SU-DHL-6 (cell line): ENCODE results near the gene MGAT5B.

Source experiments
- H2AFZ ChIP-seq: fragments of 200-600 bp; sonication (generic); 2 replicates; pipeline ENCODE4 v1.6.1; 2014; ENCODE audit warnings: low read depth, mild to moderate bottlenecking, moderate library complexity, mixed read lengths, antibody characterized with exemption, low read length; ENCODE audit not compliant: severe bottlenecking
- H3F3A ChIP-seq: fragments of 200-600 bp; shearing (Covaris generic); 2 replicates; pipeline ENCODE4 v1.6.0; 2016; ENCODE audit warnings: antibody characterized with exemption, mild to moderate bottlenecking; ENCODE audit not compliant: insufficient read depth
- H3K27ac ChIP-seq: fragments of 200-600 bp; sonication (generic); 2 replicates; pipeline ENCODE4 v1.5.1; 2016; ENCODE audit warnings: low read depth, mild to moderate bottlenecking, low read length, moderate library complexity, mixed read lengths
- H3K27me3 ChIP-seq: fragments of 200-600 bp; sonication (generic), shearing (Covaris generic); 2 replicates; pipeline ENCODE4 v1.6.0; 2014; ENCODE audit warnings: mild to moderate bottlenecking, low read length
- H3K36me3 ChIP-seq: fragments of 200-600 bp; sonication (generic); 2 replicates; pipeline ENCODE4 v1.6.1; 2014; ENCODE audit warnings: mild to moderate bottlenecking, low read length, mixed read lengths
- H3K4me2 ChIP-seq: fragments of 300-600, 200-600 bp; shearing (Covaris generic), sonication (generic); 2 replicates; pipeline ENCODE4 v1.6.0; 2014; ENCODE audit warnings: low read length, low read depth, mild to moderate bottlenecking; ENCODE audit not compliant: poor library complexity, severe bottlenecking
- H3K4me3 ChIP-seq: fragments of 200-600 bp; sonication (generic); 2 replicates; pipeline ENCODE4 v1.5.1; 2014; ENCODE audit warnings: antibody characterized with exemption, low read length, mild to moderate bottlenecking, mixed read lengths; ENCODE audit not compliant: insufficient read depth, poor library complexity, severe bottlenecking
- H3K79me2 ChIP-seq: fragments of 200-600 bp; sonication (generic); 2 replicates; pipeline ENCODE4 v1.6.1; 2014; ENCODE audit warnings: mild to moderate bottlenecking, low read length, moderate library complexity; ENCODE audit not compliant: insufficient read depth
- H3K9ac ChIP-seq: fragments of 200-600 bp; sonication (generic); 2 replicates; pipeline ENCODE4 v1.7.0; 2014; ENCODE audit warnings: mild to moderate bottlenecking, low read length
- H3K9me2 ChIP-seq: fragments of 200-600 bp; sonication (generic); replicated peaks from 2 replicates; pipeline ENCODE4 v1.6.1; 2014; ENCODE audit warnings: low read length; ENCODE audit not compliant: insufficient read depth
- H3K9me3 ChIP-seq: fragments of 200-600 bp; sonication (generic); 2 replicates; pipeline ENCODE4 v1.6.1; 2014; ENCODE audit warnings: low read length, mixed read lengths; ENCODE audit not compliant: insufficient read depth
- H4K20me1 ChIP-seq: fragments of 200-600 bp; sonication (generic); 2 replicates; pipeline ENCODE4 v1.6.1; 2014; ENCODE audit warnings: low read depth, mild to moderate bottlenecking, antibody characterized with exemption, low read length, moderate library complexity, mixed read lengths
- EZH2phosphoT487 ChIP-seq: fragments of 200-600 bp; sonication (generic), shearing (Covaris generic); conservative IDR thresholded peaks from 2 replicates; pipeline ENCODE4 v1.6.1; 2018; ENCODE audit warnings: mild to moderate bottlenecking, antibody characterized with exemption, low read length, moderate library complexity, mixed read lengths
- TF ChIP-seq, protein P1 (sequence below): fragments of 200-600 bp; sonication (generic); IDR thresholded peaks from one replicate; pipeline ENCODE4 v1.5.1; 2017; ENCODE audit warnings: antibody characterized with exemption, mild to moderate bottlenecking, low read length, moderate library complexity; ENCODE audit not compliant: insufficient read depth, poor library complexity, severe bottlenecking

MGAT5B gene

DNA sequence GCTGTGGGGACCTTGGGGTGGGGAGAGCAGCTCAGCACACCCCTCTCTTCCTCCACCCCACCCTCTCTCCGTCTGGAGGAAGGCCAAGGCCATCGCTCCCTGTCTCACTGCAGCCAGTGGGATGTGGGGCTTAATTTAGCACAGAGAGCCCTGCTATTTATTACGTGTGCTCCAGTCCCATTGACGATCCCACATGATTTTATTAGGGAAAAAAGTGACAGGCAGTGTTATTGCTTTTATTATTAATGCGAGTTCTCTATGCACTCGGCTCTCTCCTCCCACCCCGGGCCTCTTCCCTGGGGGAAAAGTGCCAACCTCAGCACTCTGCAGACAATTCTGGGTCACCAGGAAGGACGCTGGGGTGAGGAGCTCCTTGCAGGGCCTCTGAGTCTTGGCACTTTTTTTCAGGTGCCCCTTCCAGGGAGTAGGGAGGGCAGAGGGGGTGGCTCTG is 57.3 kb downstream of the MGAT5B start:
- H3K9me3 ChIP-seq, result no peaks in the 10 kb centered on the region
- no peaks in the 10 kb centered on the region for H3K36me3 ChIP-seq
- no peak overlapping the region for H3K4me2 ChIP-seq
- no peak overlapping the region for H3K27ac ChIP-seq
- H3K27me3 ChIP-seq, result no peaks in the 10 kb centered on the region
- H3K9me2 ChIP-seq, result no peaks in the 10 kb centered on the region
- no peak overlapping the region for H3K9ac ChIP-seq
- no peaks in the 10 kb centered on the region for H3K79me2 ChIP-seq
- H3F3A ChIP-seq, result no peaks in the 10 kb centered on the region
- TF ChIP-seq EZH2phosphoT487, result no peak
- TF ChIP-seq, protein P1, sequence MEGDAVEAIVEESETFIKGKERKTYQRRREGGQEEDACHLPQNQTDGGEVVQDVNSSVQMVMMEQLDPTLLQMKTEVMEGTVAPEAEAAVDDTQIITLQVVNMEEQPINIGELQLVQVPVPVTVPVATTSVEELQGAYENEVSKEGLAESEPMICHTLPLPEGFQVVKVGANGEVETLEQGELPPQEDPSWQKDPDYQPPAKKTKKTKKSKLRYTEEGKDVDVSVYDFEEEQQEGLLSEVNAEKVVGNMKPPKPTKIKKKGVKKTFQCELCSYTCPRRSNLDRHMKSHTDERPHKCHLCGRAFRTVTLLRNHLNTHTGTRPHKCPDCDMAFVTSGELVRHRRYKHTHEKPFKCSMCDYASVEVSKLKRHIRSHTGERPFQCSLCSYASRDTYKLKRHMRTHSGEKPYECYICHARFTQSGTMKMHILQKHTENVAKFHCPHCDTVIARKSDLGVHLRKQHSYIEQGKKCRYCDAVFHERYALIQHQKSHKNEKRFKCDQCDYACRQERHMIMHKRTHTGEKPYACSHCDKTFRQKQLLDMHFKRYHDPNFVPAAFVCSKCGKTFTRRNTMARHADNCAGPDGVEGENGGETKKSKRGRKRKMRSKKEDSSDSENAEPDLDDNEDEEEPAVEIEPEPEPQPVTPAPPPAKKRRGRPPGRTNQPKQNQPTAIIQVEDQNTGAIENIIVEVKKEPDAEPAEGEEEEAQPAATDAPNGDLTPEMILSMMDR, result no peak
- H4K20me1 ChIP-seq, result no peaks in the 10 kb centered on the region
- H2AFZ ChIP-seq, result no peak overlapping the region
- H3K4me3 ChIP-seq, result no peak overlapping the region

DNA sequence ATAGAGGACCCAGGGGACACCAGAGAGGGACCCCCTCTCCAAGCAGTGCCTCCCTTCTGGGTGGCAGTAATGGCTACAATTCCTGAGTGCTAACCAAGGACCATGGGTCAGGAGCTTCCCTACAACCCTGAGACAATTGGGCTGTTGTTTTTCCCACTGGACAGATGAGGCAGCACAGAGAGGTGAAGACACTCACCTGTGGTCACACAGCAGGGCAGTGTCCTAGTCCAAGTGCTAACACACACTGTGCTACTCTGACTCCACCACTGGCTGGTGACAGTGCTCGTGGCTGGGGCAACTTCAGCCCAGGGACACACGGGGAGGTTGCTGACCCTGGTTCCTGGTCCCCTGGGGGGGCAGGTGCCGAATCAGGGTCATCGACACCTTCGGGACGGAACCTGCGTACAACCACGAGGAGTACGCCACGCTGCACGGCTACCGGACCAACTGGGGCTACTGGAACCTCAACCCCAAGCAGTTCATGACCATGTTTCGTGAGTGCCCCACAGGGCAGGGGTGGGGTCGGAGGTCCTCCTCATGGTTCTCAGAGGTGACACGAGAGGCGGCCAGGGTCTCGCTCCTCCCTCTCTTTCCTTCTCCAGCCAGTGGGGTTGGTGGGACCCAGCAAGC is 58.1 kb downstream of the MGAT5B start:
- Histone ChIP-seq H3K9me2 (no peaks in the 10 kb centered on the region), H3K4me2 (no peak overlapping the region), H3K27me3 (no peaks in the 10 kb centered on the region), H3K79me2 (no peaks in the 10 kb centered on the region), H3K4me3 (no peak overlapping the region), H2AFZ (no peak overlapping the region), H3K36me3 (no peaks in the 10 kb centered on the region), H4K20me1 (no peaks in the 10 kb centered on the region), H3K27ac (no peak overlapping the region), H3K9ac (no peak overlapping the region), H3F3A (no peaks in the 10 kb centered on the region), H3K9me3 (no peaks in the 10 kb centered on the region)
- TF ChIP-seq EZH2phosphoT487, result no peak
- TF ChIP-seq, protein P1, result no peak

DNA sequence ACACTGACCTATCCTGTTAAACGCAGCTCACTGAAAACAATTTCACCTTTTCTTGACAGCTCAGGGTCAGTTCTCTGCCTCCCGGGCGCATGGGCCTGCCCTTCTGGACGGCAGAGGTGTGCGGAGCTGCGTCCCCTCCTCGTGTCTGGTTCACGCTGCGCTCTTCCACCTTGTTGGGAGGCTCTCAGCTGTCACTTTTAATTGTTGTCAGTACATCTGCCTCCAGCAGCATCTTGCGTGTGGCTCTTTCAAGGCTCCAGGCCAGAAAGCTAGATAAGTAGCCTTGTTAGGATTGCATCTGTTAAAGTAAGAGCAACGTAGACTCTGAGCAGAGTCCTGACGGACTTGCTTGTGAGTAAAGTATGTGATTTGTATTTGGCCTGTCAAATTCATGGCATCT is 59.4 kb downstream of the MGAT5B start:
- no peak overlapping the region for H3K27ac ChIP-seq
- no peaks in the 10 kb centered on the region for H3K36me3 ChIP-seq
- no peaks in the 10 kb centered on the region for H4K20me1 ChIP-seq
- H3K4me3 ChIP-seq, result no peak overlapping the region
- H3K27me3 ChIP-seq, result no peaks in the 10 kb centered on the region
- H2AFZ ChIP-seq, result no peak overlapping the region
- H3K9me2 ChIP-seq, result no peaks in the 10 kb centered on the region
- H3K9me3 ChIP-seq, result no peaks in the 10 kb centered on the region
- no peak overlapping the region for H3K9ac ChIP-seq
- no peaks in the 10 kb centered on the region for H3F3A ChIP-seq
- no peak for TF ChIP-seq EZH2phosphoT487
- TF ChIP-seq, protein P1, result no peak
- H3K4me2 ChIP-seq, result no peak overlapping the region
- H3K79me2 ChIP-seq, result no peaks in the 10 kb centered on the region
